ENCODE data around the gene GUCY1A2. TPM values are rescaled to one million over a fixed set of nuclear protein-coding genes. Genes with fewer than 3 reads are reported as not detected.

GUCY1A2 gene
- total and polyA plus RNA-seq, 2 donors (not counting 3 experiments of a cell fraction or from before 2014, with no cell fraction given), result 0.02 to 0.03 TPM

DNA sequence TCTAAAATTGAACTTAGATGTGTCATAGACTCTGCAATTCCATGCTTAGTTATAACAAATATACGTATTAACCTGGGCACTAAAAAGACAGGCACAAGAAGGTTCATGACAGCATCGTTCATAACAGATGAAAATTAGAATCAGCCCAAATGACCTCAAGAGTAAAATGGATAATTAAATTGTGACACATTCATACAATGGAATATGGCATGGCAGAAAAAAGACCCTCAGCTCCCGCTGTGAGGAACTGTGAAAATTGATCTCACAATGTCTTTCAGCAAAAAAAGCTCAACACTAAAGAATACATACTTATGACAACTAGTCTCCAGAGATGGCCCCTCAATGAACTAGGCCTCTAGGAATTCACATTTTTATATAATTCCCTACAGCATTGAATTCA is 386.0 kb downstream of the GUCY1A2 start:
- DNase-seq (ENCODE audit: low read depth, low spot score) (no peak), FAIRE-seq (no peak)
- BruUV-seq (replicated peaks), result no TSS peak
- no peaks in the 10 kb centered on the region for H3K27me3 ChIP-seq (ENCODE audit: control insufficient read depth in 2 of 2, insufficient read depth in 2 of 2, low read length in 2 of 2)
- H3K9me3 ChIP-seq (replicated peaks; ENCODE audit: control insufficient read depth, insufficient read depth, low read length), result no peaks in the 10 kb centered on the region
- intact Hi-C loops (cut with micrococcal nuclease) (no loop called here), dilution Hi-C loops (cut with MboI; ENCODE audit: extremely low pct_ligation_motif_present, low sequenced_read_pairs) (no loop called here)
- TF ChIP-seq JUN (IDR thresholded peaks at IDR 0.05; ENCODE audit: borderline replicate concordance, insufficient read depth, insufficient read length, low read depth), result no peak
- TF ChIP-seq, protein P1, sequence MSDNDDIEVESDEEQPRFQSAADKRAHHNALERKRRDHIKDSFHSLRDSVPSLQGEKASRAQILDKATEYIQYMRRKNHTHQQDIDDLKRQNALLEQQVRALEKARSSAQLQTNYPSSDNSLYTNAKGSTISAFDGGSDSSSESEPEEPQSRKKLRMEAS (IDR thresholded peaks at IDR 0.05; ENCODE audit: insufficient read depth, insufficient read length), result no peak
- TF ChIP-seq POLR2AphosphoS5 (IDR thresholded peaks at IDR 0.05; ENCODE audit: insufficient read depth, low read depth, low read length), result no peak
- TF ChIP-seq, protein P2, sequence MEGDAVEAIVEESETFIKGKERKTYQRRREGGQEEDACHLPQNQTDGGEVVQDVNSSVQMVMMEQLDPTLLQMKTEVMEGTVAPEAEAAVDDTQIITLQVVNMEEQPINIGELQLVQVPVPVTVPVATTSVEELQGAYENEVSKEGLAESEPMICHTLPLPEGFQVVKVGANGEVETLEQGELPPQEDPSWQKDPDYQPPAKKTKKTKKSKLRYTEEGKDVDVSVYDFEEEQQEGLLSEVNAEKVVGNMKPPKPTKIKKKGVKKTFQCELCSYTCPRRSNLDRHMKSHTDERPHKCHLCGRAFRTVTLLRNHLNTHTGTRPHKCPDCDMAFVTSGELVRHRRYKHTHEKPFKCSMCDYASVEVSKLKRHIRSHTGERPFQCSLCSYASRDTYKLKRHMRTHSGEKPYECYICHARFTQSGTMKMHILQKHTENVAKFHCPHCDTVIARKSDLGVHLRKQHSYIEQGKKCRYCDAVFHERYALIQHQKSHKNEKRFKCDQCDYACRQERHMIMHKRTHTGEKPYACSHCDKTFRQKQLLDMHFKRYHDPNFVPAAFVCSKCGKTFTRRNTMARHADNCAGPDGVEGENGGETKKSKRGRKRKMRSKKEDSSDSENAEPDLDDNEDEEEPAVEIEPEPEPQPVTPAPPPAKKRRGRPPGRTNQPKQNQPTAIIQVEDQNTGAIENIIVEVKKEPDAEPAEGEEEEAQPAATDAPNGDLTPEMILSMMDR (IDR thresholded peaks at IDR 0.05; ENCODE audit: extremely low read depth in 1 of 2, insufficient read depth in 1 of 2, low read depth in 1 of 2, low read length in 2 of 2), result no peak
- no peak for TF ChIP-seq MYC (IDR thresholded peaks at IDR 0.05; ENCODE audit: low read depth, low read length)
- TF ChIP-seq FOS (IDR thresholded peaks at IDR 0.05; ENCODE audit: borderline replicate concordance, insufficient read depth, low read length), result no peak
- no peak for TF ChIP-seq POLR2A (IDR thresholded peaks at IDR 0.05; ENCODE audit: low read depth, low read length)
- TF ChIP-seq GATA2 (IDR thresholded peaks at IDR 0.05; ENCODE audit: insufficient read depth, insufficient read length, low read depth, low read length), result no peak
- TF ChIP-seq EZH2 (IDR thresholded peaks at IDR 0.05; ENCODE audit: borderline replicate concordance, low read depth, low read length, severe bottlenecking), result no peak
- CTCF ChIA-PET, result no interaction called here
- H2AFZ ChIP-seq (ENCODE audit: low read depth, low read length), result no peak overlapping the region
- no peak overlapping the region for H3K4me3 ChIP-seq (replicated peaks in 1 of 3; ENCODE audit: insufficient read depth in 1 of 3, low read depth in 1 of 3, low read length in 3 of 3)
- POLR2A ChIA-PET, result no interaction called here
- H3K4me2 ChIP-seq (ENCODE audit: insufficient read depth, low read length), result no peak overlapping the region
- no peak overlapping the region for H3K9ac ChIP-seq (replicated peaks; ENCODE audit: extremely low read depth, insufficient read depth, low read length)
- H3K36me3 ChIP-seq (ENCODE audit: control insufficient read depth in 2 of 2, extremely low read depth in 1 of 2, insufficient read depth in 2 of 2, low read length in 2 of 2), result no peaks in the 10 kb centered on the region
- H3K27ac ChIP-seq (ENCODE audit: insufficient read depth, low read depth, low read length), result no peak overlapping the region
- no peaks in the 10 kb centered on the region for H3K4me1 ChIP-seq (ENCODE audit: control insufficient read depth, extremely low read depth, insufficient read depth, low read length)
- no peaks in the 10 kb centered on the region for H3K79me2 ChIP-seq (ENCODE audit: control insufficient read depth, insufficient read depth, low read length)
- H4K20me1 ChIP-seq (replicated peaks; ENCODE audit: control insufficient read depth, extremely low read depth, insufficient read depth, low read length), result no peaks in the 10 kb centered on the region
- no peaks in the 10 kb centered on the region for H3K9me1 ChIP-seq (replicated peaks; ENCODE audit: control insufficient read depth, extremely low read depth, insufficient read depth, low read length)
